ENCODE results near the gene UBAC2.
"Not testable (repeated sequence)": the region's sequence is repeated elsewhere in the genome, so short reads cannot be mapped to it uniquely, and the experiment has no call there.

GRCh38 chr13:99210627-99211026 lies 10.0 kb downstream of the UBAC2 start:
- TF ChIP-seq, protein P1, sequence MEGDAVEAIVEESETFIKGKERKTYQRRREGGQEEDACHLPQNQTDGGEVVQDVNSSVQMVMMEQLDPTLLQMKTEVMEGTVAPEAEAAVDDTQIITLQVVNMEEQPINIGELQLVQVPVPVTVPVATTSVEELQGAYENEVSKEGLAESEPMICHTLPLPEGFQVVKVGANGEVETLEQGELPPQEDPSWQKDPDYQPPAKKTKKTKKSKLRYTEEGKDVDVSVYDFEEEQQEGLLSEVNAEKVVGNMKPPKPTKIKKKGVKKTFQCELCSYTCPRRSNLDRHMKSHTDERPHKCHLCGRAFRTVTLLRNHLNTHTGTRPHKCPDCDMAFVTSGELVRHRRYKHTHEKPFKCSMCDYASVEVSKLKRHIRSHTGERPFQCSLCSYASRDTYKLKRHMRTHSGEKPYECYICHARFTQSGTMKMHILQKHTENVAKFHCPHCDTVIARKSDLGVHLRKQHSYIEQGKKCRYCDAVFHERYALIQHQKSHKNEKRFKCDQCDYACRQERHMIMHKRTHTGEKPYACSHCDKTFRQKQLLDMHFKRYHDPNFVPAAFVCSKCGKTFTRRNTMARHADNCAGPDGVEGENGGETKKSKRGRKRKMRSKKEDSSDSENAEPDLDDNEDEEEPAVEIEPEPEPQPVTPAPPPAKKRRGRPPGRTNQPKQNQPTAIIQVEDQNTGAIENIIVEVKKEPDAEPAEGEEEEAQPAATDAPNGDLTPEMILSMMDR (IDR thresholded peaks at IDR 0.05; ENCODE audit: borderline replicate concordance, extremely low read depth, low read length, poor library complexity, severe bottlenecking), result not testable (repeated sequence)
- TF ChIP-seq EZH2 (IDR thresholded peaks at IDR 0.05; ENCODE audit: borderline replicate concordance, low read depth, low read length, severe bottlenecking), result not testable (repeated sequence)

Data from DND-41 (cell line).